ENCODE measurements around the gene PARVG.

PARVG gene

DNA sequence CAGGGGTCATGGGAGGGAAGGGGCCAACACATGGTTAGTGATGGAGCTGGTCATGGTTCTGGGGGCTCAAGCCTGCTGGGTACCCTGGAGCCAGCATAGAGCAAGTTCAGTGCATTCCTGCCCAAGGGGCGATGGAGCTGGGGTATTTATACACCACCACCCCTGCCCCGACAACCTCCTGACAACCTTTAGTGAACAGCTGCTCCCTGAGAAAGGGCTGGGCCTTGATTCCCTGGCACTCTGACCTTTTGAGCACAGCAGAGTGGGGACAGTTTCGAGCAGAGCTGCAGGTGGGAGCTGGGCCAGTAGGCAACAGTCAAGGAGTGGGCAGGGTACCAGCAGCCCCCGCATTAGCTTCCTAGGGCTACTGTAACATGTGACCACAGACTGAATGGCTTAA lies 6.0 kb downstream of the PARVG start:
- H3K27me3 ChIP-seq (ENCODE audit: low read length), result no peaks in the 10 kb centered on the region
- H3K4me2 ChIP-seq (ENCODE audit: low read depth, low read length, poor library complexity, severe bottlenecking), result no peak overlapping the region
- no peaks in the 10 kb centered on the region for H3K79me2 ChIP-seq (ENCODE audit: insufficient read depth, low read length)
- no peak overlapping the region for H2AFZ ChIP-seq (ENCODE audit: low read depth, low read length, severe bottlenecking)
- no peaks in the 10 kb centered on the region for H3K9me3 ChIP-seq (ENCODE audit: insufficient read depth, low read length)
- no peak overlapping the region for H3K27ac ChIP-seq (ENCODE audit: low read depth, low read length)
- H3K36me3 ChIP-seq (ENCODE audit: low read length), result no peaks in the 10 kb centered on the region
- no peak overlapping the region for H3K9ac ChIP-seq (ENCODE audit: low read length)
- H3K4me3 ChIP-seq (ENCODE audit: insufficient read depth, low read length, poor library complexity, severe bottlenecking), result no peak overlapping the region
- no peaks in the 10 kb centered on the region for H3K9me2 ChIP-seq (replicated peaks; ENCODE audit: insufficient read depth, low read length)
- H4K20me1 ChIP-seq (ENCODE audit: low read depth, low read length), result no peaks in the 10 kb centered on the region
- no peaks in the 10 kb centered on the region for H3F3A ChIP-seq (ENCODE audit: insufficient read depth)
- TF ChIP-seq, protein P1, sequence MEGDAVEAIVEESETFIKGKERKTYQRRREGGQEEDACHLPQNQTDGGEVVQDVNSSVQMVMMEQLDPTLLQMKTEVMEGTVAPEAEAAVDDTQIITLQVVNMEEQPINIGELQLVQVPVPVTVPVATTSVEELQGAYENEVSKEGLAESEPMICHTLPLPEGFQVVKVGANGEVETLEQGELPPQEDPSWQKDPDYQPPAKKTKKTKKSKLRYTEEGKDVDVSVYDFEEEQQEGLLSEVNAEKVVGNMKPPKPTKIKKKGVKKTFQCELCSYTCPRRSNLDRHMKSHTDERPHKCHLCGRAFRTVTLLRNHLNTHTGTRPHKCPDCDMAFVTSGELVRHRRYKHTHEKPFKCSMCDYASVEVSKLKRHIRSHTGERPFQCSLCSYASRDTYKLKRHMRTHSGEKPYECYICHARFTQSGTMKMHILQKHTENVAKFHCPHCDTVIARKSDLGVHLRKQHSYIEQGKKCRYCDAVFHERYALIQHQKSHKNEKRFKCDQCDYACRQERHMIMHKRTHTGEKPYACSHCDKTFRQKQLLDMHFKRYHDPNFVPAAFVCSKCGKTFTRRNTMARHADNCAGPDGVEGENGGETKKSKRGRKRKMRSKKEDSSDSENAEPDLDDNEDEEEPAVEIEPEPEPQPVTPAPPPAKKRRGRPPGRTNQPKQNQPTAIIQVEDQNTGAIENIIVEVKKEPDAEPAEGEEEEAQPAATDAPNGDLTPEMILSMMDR (IDR thresholded peaks at IDR 0.05; ENCODE audit: insufficient read depth, low read length, poor library complexity, severe bottlenecking), result no peak
- TF ChIP-seq EZH2phosphoT487 (conservative IDR thresholded peaks at IDR 0.05; ENCODE audit: low read length), result no peak

DNA sequence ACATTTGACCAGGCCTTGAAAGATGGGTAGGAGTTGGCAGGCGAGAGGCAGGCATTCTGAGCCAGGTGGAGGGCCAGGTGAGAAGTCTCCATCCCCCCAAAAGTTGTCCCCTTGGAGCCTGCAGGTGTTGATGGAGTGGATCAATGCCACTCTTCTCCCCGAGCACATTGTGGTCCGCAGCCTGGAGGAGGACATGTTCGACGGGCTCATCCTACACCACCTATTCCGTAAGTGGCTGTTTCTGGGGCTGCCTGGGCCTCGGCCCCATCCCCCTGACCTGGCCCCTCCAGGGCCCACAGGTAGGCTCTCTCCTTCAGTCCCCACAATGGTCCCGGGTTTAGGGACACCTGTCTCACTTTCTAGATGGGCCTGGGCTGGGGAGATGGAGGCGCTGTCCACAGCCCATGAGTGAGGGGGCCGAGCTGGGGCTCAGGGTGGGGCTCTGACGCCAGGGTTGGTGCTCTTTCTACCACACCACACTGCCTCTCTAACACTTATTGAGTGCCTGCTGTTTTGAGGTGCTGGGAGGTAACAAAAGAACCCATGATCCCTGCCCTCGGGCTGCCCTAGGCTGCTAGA lies 7.0 kb downstream of the PARVG start:
- Histone ChIP-seq H3K9ac (ENCODE audit: low read length) (no peak overlapping the region), H3K9me3 (ENCODE audit: insufficient read depth, low read length) (no peaks in the 10 kb centered on the region), H3F3A (ENCODE audit: insufficient read depth) (no peaks in the 10 kb centered on the region), H3K27ac (ENCODE audit: low read depth, low read length) (no peak overlapping the region), H4K20me1 (ENCODE audit: low read depth, low read length) (no peaks in the 10 kb centered on the region), H3K9me2 (replicated peaks; ENCODE audit: insufficient read depth, low read length) (no peaks in the 10 kb centered on the region), H3K36me3 (ENCODE audit: low read length) (no peaks in the 10 kb centered on the region), H3K27me3 (ENCODE audit: low read length) (no peaks in the 10 kb centered on the region), H3K4me3 (ENCODE audit: insufficient read depth, low read length, poor library complexity, severe bottlenecking) (no peak overlapping the region), H3K4me2 (ENCODE audit: low read depth, low read length, poor library complexity, severe bottlenecking) (no peak overlapping the region), H3K79me2 (ENCODE audit: insufficient read depth, low read length) (no peaks in the 10 kb centered on the region), H2AFZ (ENCODE audit: low read depth, low read length, severe bottlenecking) (no peak overlapping the region)
- no peak for TF ChIP-seq EZH2phosphoT487 (conservative IDR thresholded peaks at IDR 0.05; ENCODE audit: low read length)
- TF ChIP-seq, protein P1 (IDR thresholded peaks at IDR 0.05; ENCODE audit: insufficient read depth, low read length, poor library complexity, severe bottlenecking), result no peak

DNA sequence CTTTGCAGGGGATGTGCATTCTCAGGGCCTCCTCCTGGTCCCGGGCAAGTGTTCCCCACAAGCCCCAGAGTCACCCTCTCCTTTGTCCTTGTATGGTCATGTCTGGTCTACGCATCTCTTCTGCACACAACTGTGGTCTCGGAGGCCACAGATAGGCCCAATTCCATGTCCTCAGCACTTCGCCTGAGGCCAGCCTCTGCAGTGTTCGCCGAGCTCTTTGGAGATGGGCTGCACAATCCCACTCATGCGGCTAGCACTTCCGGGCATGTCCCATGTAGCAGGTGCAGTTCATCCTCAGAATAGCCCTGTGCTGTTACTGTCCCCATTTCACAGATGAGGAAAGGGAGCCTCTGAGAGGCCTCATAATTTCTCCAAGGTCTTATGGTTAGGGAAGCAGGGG lies 7.6 kb downstream of the PARVG start:
- Histone ChIP-seq H3K9ac (ENCODE audit: low read length) (no peak overlapping the region), H2AFZ (ENCODE audit: low read depth, low read length, severe bottlenecking) (no peak overlapping the region), H3K27me3 (ENCODE audit: low read length) (no peaks in the 10 kb centered on the region), H3F3A (ENCODE audit: insufficient read depth) (no peaks in the 10 kb centered on the region), H3K36me3 (ENCODE audit: low read length) (no peaks in the 10 kb centered on the region), H3K9me3 (ENCODE audit: insufficient read depth, low read length) (no peaks in the 10 kb centered on the region), H4K20me1 (ENCODE audit: low read depth, low read length) (no peaks in the 10 kb centered on the region), H3K27ac (ENCODE audit: low read depth, low read length) (no peak overlapping the region), H3K4me3 (ENCODE audit: insufficient read depth, low read length, poor library complexity, severe bottlenecking) (no peak overlapping the region), H3K9me2 (replicated peaks; ENCODE audit: insufficient read depth, low read length) (no peaks in the 10 kb centered on the region), H3K79me2 (ENCODE audit: insufficient read depth, low read length) (no peaks in the 10 kb centered on the region), H3K4me2 (ENCODE audit: low read depth, low read length, poor library complexity, severe bottlenecking) (no peak overlapping the region)
- TF ChIP-seq EZH2phosphoT487 (conservative IDR thresholded peaks at IDR 0.05; ENCODE audit: low read length), result no peak
- TF ChIP-seq, protein P1 (IDR thresholded peaks at IDR 0.05; ENCODE audit: insufficient read depth, low read length, poor library complexity, severe bottlenecking), result no peak

Data from SU-DHL-6 (cell line).